ENCODE results near the gene SINHCAF.

DNA sequence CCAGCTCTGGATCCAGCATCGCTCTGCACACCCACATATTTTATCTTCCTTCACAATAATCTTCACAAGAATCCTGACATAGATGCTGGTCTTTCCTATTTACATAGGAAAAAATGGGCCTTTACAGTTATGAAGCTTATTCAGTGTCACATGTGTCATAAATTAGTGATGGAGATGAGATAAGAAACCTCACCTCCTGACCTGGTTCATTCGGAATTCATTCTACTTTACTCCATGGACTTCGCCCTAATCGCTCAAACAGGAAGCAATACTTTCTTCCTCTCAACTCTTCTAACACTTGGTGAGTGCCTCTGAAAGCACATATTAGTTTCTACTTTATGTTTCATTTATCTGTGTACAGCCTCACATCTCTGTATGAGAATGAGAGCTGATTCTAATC is 12.0 kb upstream of the SINHCAF start:
- no peak for TF ChIP-seq GATA2 (IDR thresholded peaks at IDR 0.05; ENCODE audit: low read depth, low read length)
- TF ChIP-seq GATA3 (IDR thresholded peaks at IDR 0.05; ENCODE audit: low read depth, low read length): no peak

All from SH-SY5Y (cell line).